GM12878 (cell line): ENCODE measurements around the gene SHMT1. TPM values are rescaled to one million over a fixed set of nuclear protein-coding genes. Genes with fewer than 3 reads are reported as not detected.

Experiments used
- microRNA-seq: library from miRNA; unstranded; fragments of <30 nt; microRNA quantifications from one replicate; pipeline ENCODE4, GENCODE V29; 2018
- polyA plus RNA-seq, 11 experiments: library from polyadenylated mRNA; depleted of rRNA in 4 of 11; unstranded in 6 of 11; stranded (reverse) in 5 of 11; fragments of >200 nt; fragmentation: Nextera tagmentation in 4 of 11; fragmentation: Illumina TruSeq in 1 of 11; extraction: Ambion mirVana in 4 of 11; extraction: Trizol in 1 of 11; gene quantifications; 1 replicate in 1 of 11; 2 replicates in 10 of 11; pipeline versions ENCODE4 v1.2.1 to v1.2.3, GENCODE V29; 2011 to 2016; ENCODE audit warnings: inconsistent platforms in 2 of 11, missing spikeins in 2 of 11, low read depth in 1 of 11
- small RNA-seq: library from RNA; depleted of rRNA; stranded (forward); fragments of <200 nt; gene quantifications from one replicate; pipeline ENCODE3, GENCODE V24; 2014
- total RNA-seq, 4 experiments: library from RNA; depleted of rRNA in 3 of 4; stranded (reverse); fragments of >200 nt in 3 of 4; fragmentation: Illumina TruSeq in 1 of 4; extraction: Trizol in 1 of 4; gene quantifications; 2 replicates each; pipeline versions ENCODE4 v1.2.1 to v1.2.3, GENCODE V29; 2013 to 2021

Gene SHMT1
- total and polyA plus RNA-seq, 10 of the 15 experiments (the other 5 are each of a cell fraction or from before 2014, with no cell fraction given): 5.2 to 60.1 (median 34.6) TPM

Small RNA genes within 50 kb of the gene (microRNA-seq; reads per million reads assigned to microRNA genes)
- not detected for gene MIR6778

Small RNA genes within 50 kb of the gene (small RNA-seq; reads per million reads assigned to genes)
- gene AL353997.5: not detected

Other genes starting within 250 kb of the SHMT1 start
Only the 7 nearest of the 8 such genes appear.
- 5.9 and 7.8 TPM in 2 replicates for gene LLGL1, start 137.9 kb downstream of the SHMT1 start, total RNA-seq (2014; rRNA removed)
- gene LLGL1, start 137.9 kb downstream of the SHMT1 start, total RNA-seq (2014; rRNA removed; fragmentation: Illumina TruSeq; extraction: Trizol): 1.9 and 3.0 TPM in 2 replicates
- gene LLGL1, start 137.9 kb downstream of the SHMT1 start, total RNA-seq (2021): 8.8 and 9.2 TPM in 2 replicates
- gene LLGL1, start 137.9 kb downstream of the SHMT1 start, polyA plus RNA-seq (2011; rRNA removed): 1.5 and 3.7 TPM in 2 replicates
- gene LLGL1, start 137.9 kb downstream of the SHMT1 start, polyA plus RNA-seq (2014; fragmentation: Illumina TruSeq; extraction: Trizol): 0.70 and 2.0 TPM in 2 replicates
- gene LLGL1, start 137.9 kb downstream of the SHMT1 start, polyA plus RNA-seq (2014; fragmentation: Nextera tagmentation; extraction: Ambion mirVana): under 1 TPM; 0.02 TPM
- gene LLGL1, start 137.9 kb downstream of the SHMT1 start, polyA plus RNA-seq (2014; rRNA removed): 8.7 and 9.8 TPM in 2 replicates
- gene LLGL1, start 137.9 kb downstream of the SHMT1 start, polyA plus RNA-seq (2016; fragmentation: Nextera tagmentation; extraction: Ambion mirVana): 1 to 10 TPM in 1 of 2 experiments, under 1 TPM in 1; 0.82 to 1.3 TPM
- 109 and 118 TPM in 2 replicates for gene FLII, start 104.8 kb downstream of the SHMT1 start, total RNA-seq (2014; rRNA removed)
- gene FLII, start 104.8 kb downstream of the SHMT1 start, total RNA-seq (2014; rRNA removed; fragmentation: Illumina TruSeq; extraction: Trizol): 83.1 and 84.3 TPM in 2 replicates
- gene FLII, start 104.8 kb downstream of the SHMT1 start, total RNA-seq (2021): 169 and 182 TPM in 2 replicates
- 110 and 200 TPM in 2 replicates for gene FLII, start 104.8 kb downstream of the SHMT1 start, polyA plus RNA-seq (2011; rRNA removed)
- 75.4 and 94.4 TPM in 2 replicates for gene FLII, start 104.8 kb downstream of the SHMT1 start, polyA plus RNA-seq (2014; fragmentation: Illumina TruSeq; extraction: Trizol)
- gene FLII, start 104.8 kb downstream of the SHMT1 start, polyA plus RNA-seq (2014; fragmentation: Nextera tagmentation; extraction: Ambion mirVana): 10 to 100 TPM; 22.2 to 33.0 TPM
- gene FLII, start 104.8 kb downstream of the SHMT1 start, polyA plus RNA-seq (2014; rRNA removed): 122 and 124 TPM in 2 replicates
- gene FLII, start 104.8 kb downstream of the SHMT1 start, polyA plus RNA-seq (2016; fragmentation: Nextera tagmentation; extraction: Ambion mirVana): 100 to 1,000 TPM; 128 to 139 TPM
- gene MIEF2, start 102.9 kb downstream of the SHMT1 start, total RNA-seq (2014; rRNA removed): 6.6 and 7.3 TPM in 2 replicates
- gene MIEF2, start 102.9 kb downstream of the SHMT1 start, total RNA-seq (2014; rRNA removed; fragmentation: Illumina TruSeq; extraction: Trizol): 1.6 and 1.7 TPM in 2 replicates
- 8.3 and 8.4 TPM in 2 replicates for gene MIEF2, start 102.9 kb downstream of the SHMT1 start, total RNA-seq (2021)
- gene MIEF2, start 102.9 kb downstream of the SHMT1 start, polyA plus RNA-seq (2011; rRNA removed): 2.3 and 3.9 TPM in 2 replicates
- gene MIEF2, start 102.9 kb downstream of the SHMT1 start, polyA plus RNA-seq (2014; fragmentation: Illumina TruSeq; extraction: Trizol): 0.35 and 1.4 TPM in 2 replicates
- gene MIEF2, start 102.9 kb downstream of the SHMT1 start, polyA plus RNA-seq (2014; fragmentation: Nextera tagmentation; extraction: Ambion mirVana): under 1 TPM; 0.16 to 0.42 TPM
- 4.2 and 6.1 TPM in 2 replicates for gene MIEF2, start 102.9 kb downstream of the SHMT1 start, polyA plus RNA-seq (2014; rRNA removed)
- gene MIEF2, start 102.9 kb downstream of the SHMT1 start, polyA plus RNA-seq (2016; fragmentation: Nextera tagmentation; extraction: Ambion mirVana): 1 to 10 TPM; 7.1 to 9.2 TPM
- gene TOP3A, start 48.6 kb downstream of the SHMT1 start, total RNA-seq (2014; rRNA removed): 32.8 and 39.5 TPM in 2 replicates
- gene TOP3A, start 48.6 kb downstream of the SHMT1 start, total RNA-seq (2014; rRNA removed; fragmentation: Illumina TruSeq; extraction: Trizol): 31.3 and 33.6 TPM in 2 replicates
- gene TOP3A, start 48.6 kb downstream of the SHMT1 start, total RNA-seq (2021): 50.0 and 51.9 TPM in 2 replicates
- gene TOP3A, start 48.6 kb downstream of the SHMT1 start, polyA plus RNA-seq (2011; rRNA removed): 21.6 and 25.3 TPM in 2 replicates
- gene TOP3A, start 48.6 kb downstream of the SHMT1 start, polyA plus RNA-seq (2014; fragmentation: Illumina TruSeq; extraction: Trizol): 22.8 and 30.8 TPM in 2 replicates
- 10 to 100 TPM in 1 of 2 experiments, 1 to 10 TPM in 1; 4.2 to 11.5 TPM for gene TOP3A, start 48.6 kb downstream of the SHMT1 start, polyA plus RNA-seq (2014; fragmentation: Nextera tagmentation; extraction: Ambion mirVana)
- gene TOP3A, start 48.6 kb downstream of the SHMT1 start, polyA plus RNA-seq (2014; rRNA removed): 30.0 and 30.2 TPM in 2 replicates
- gene TOP3A, start 48.6 kb downstream of the SHMT1 start, polyA plus RNA-seq (2016; fragmentation: Nextera tagmentation; extraction: Ambion mirVana): 10 to 100 TPM; 35.3 to 39.4 TPM
- 10.4 and 11.6 TPM in 2 replicates for gene SMCR8, start 48.3 kb downstream of the SHMT1 start, total RNA-seq (2014; rRNA removed)
- gene SMCR8, start 48.3 kb downstream of the SHMT1 start, total RNA-seq (2014; rRNA removed; fragmentation: Illumina TruSeq; extraction: Trizol): 9.6 and 10.9 TPM in 2 replicates
- gene SMCR8, start 48.3 kb downstream of the SHMT1 start, total RNA-seq (2021): 14.6 and 16.4 TPM in 2 replicates
- gene SMCR8, start 48.3 kb downstream of the SHMT1 start, polyA plus RNA-seq (2011; rRNA removed): 5.3 and 6.4 TPM in 2 replicates
- gene SMCR8, start 48.3 kb downstream of the SHMT1 start, polyA plus RNA-seq (2014; fragmentation: Illumina TruSeq; extraction: Trizol): 12.1 and 13.4 TPM in 2 replicates
- under 1 TPM; 0.52 to 0.77 TPM for gene SMCR8, start 48.3 kb downstream of the SHMT1 start, polyA plus RNA-seq (2014; fragmentation: Nextera tagmentation; extraction: Ambion mirVana)
- 9.7 and 9.9 TPM in 2 replicates for gene SMCR8, start 48.3 kb downstream of the SHMT1 start, polyA plus RNA-seq (2014; rRNA removed)
- gene SMCR8, start 48.3 kb downstream of the SHMT1 start, polyA plus RNA-seq (2016; fragmentation: Nextera tagmentation; extraction: Ambion mirVana): 1 to 10 TPM; 4.5 to 4.7 TPM
- not detected in 2 replicates for gene EVPLL, start 14.2 kb upstream of the SHMT1 start, total RNA-seq (2014; rRNA removed)
- not detected in 2 replicates for gene EVPLL, start 14.2 kb upstream of the SHMT1 start, total RNA-seq (2014; rRNA removed; fragmentation: Illumina TruSeq; extraction: Trizol)
- not detected in 2 replicates for gene EVPLL, start 14.2 kb upstream of the SHMT1 start, total RNA-seq (2021)
- not detected in 2 replicates for gene EVPLL, start 14.2 kb upstream of the SHMT1 start, polyA plus RNA-seq (2011; rRNA removed)
- gene EVPLL, start 14.2 kb upstream of the SHMT1 start, polyA plus RNA-seq (2014; fragmentation: Illumina TruSeq; extraction: Trizol): not detected in 2 replicates
- gene EVPLL, start 14.2 kb upstream of the SHMT1 start, polyA plus RNA-seq (2014; fragmentation: Nextera tagmentation; extraction: Ambion mirVana): not detected
- not detected in 2 replicates for gene EVPLL, start 14.2 kb upstream of the SHMT1 start, polyA plus RNA-seq (2014; rRNA removed)
- not detected for gene EVPLL, start 14.2 kb upstream of the SHMT1 start, polyA plus RNA-seq (2016; fragmentation: Nextera tagmentation; extraction: Ambion mirVana)
- gene LGALS9C, start 113.2 kb upstream of the SHMT1 start, total RNA-seq (2014; rRNA removed): 1.0 and 1.1 TPM in 2 replicates
- 0.18 and 0.74 TPM in 2 replicates for gene LGALS9C, start 113.2 kb upstream of the SHMT1 start, total RNA-seq (2014; rRNA removed; fragmentation: Illumina TruSeq; extraction: Trizol)
- gene LGALS9C, start 113.2 kb upstream of the SHMT1 start, total RNA-seq (2021): 1.1 and 1.3 TPM in 2 replicates
- 0.72 and 1.4 TPM in 2 replicates for gene LGALS9C, start 113.2 kb upstream of the SHMT1 start, polyA plus RNA-seq (2011; rRNA removed)
- gene LGALS9C, start 113.2 kb upstream of the SHMT1 start, polyA plus RNA-seq (2014; fragmentation: Illumina TruSeq; extraction: Trizol): 1.8 and 2.0 TPM in 2 replicates
- under 1 TPM in 1 of 2 experiments, not detected in 1; 0.18 TPM for gene LGALS9C, start 113.2 kb upstream of the SHMT1 start, polyA plus RNA-seq (2014; fragmentation: Nextera tagmentation; extraction: Ambion mirVana)
- 0.82 and 1.2 TPM in 2 replicates for gene LGALS9C, start 113.2 kb upstream of the SHMT1 start, polyA plus RNA-seq (2014; rRNA removed)
- 1 to 10 TPM; 1.1 to 1.9 TPM for gene LGALS9C, start 113.2 kb upstream of the SHMT1 start, polyA plus RNA-seq (2016; fragmentation: Nextera tagmentation; extraction: Ambion mirVana)